HEK293 (cell line): ENCODE measurements around the gene VSIG10L.
A peak's percentile ranks its signal among the peaks of the same experiment; 100 is the strongest.

ENCODE experiments used
- ATF2 ChIP-seq: fragments of 450-650 bp; formaldehyde crosslinking; IDR thresholded peaks from 2 replicates; pipeline ENCODE4 v1.5.1; 2016; ENCODE audit warnings: missing biosample characterization, missing genetic modification characterization, low read depth
- CTCF ChIP-seq: fragments of 450-650 bp; formaldehyde crosslinking; IDR thresholded peaks from 2 replicates; pipeline ENCODE4 v1.5.1; 2016; ENCODE audit warnings: missing biosample characterization, missing genetic modification characterization
- KLF8 ChIP-seq: fragments of 450-650 bp; formaldehyde crosslinking; IDR thresholded peaks from 2 replicates; pipeline ENCODE4 v1.5.1; 2016; ENCODE audit warnings: missing biosample characterization, missing genetic modification characterization
- TRIM28 ChIP-seq: IDR thresholded peaks from 2 replicates; pipeline ENCODE4 v1.6.1; 2011; ENCODE audit warnings: low read length, control low read depth, borderline replicate concordance
- WT1 ChIP-seq: fragments of 450-650 bp; formaldehyde crosslinking; IDR thresholded peaks from 2 replicates; pipeline ENCODE4 v1.5.1; 2016; ENCODE audit warnings: missing biosample characterization, missing genetic modification characterization
- ZBTB6 ChIP-seq: fragments of 450-650 bp; formaldehyde crosslinking; IDR thresholded peaks from 2 replicates; pipeline ENCODE4 v1.5.1; 2017; ENCODE audit warnings: missing biosample characterization, missing genetic modification characterization
- ZNF211 ChIP-seq: fragments of 450-650 bp; formaldehyde crosslinking; IDR thresholded peaks from 2 replicates; pipeline ENCODE4 v1.5.1; 2016; ENCODE audit warnings: low read depth, missing biosample characterization, missing genetic modification characterization
- ZNF221 ChIP-seq: fragments of 450-650 bp; formaldehyde crosslinking; IDR thresholded peaks from 2 replicates; pipeline ENCODE4 v1.5.1; 2017; ENCODE audit warnings: missing biosample characterization, missing genetic modification characterization, borderline replicate concordance
- ZNF24 ChIP-seq: fragments of 450-650 bp; formaldehyde crosslinking; IDR thresholded peaks from 2 replicates; pipeline ENCODE4 v1.5.1; 2016; ENCODE audit warnings: missing biosample characterization, missing genetic modification characterization
- ZNF248 ChIP-seq: fragments of 450-650 bp; formaldehyde crosslinking; IDR thresholded peaks from 2 replicates; pipeline ENCODE4 v1.5.1; 2017; ENCODE audit warnings: missing biosample characterization, missing genetic modification characterization
- ZNF280D ChIP-seq: fragments of 450-650 bp; formaldehyde crosslinking; IDR thresholded peaks from 2 replicates; pipeline ENCODE4 v1.5.1; 2016; ENCODE audit warnings: missing biosample characterization, missing genetic modification characterization
- ZNF354C ChIP-seq: fragments of 450-650 bp; formaldehyde crosslinking; IDR thresholded peaks from 2 replicates; pipeline ENCODE4 v1.5.1; 2016; ENCODE audit warnings: missing biosample characterization, missing genetic modification characterization, low read depth, borderline replicate concordance
- ZNF362 ChIP-seq: fragments of 450-650 bp; formaldehyde crosslinking; IDR thresholded peaks from 2 replicates; pipeline ENCODE4 v1.5.1; 2016; ENCODE audit warnings: missing biosample characterization, missing genetic modification characterization
- ZNF792 ChIP-seq: fragments of 450-650 bp; formaldehyde crosslinking; IDR thresholded peaks from 2 replicates; pipeline ENCODE4 v1.5.1; 2016; ENCODE audit warnings: missing biosample characterization, missing genetic modification characterization

GRCh38 chr19:51338563-51339312 lies 3.2 kb downstream of the VSIG10L start:
- no peak for TF ChIP-seq ZBTB6 (tag by site-specific recombination)
- TF ChIP-seq CTCF (tag by site-specific recombination) = peak; percentile 84
- TF ChIP-seq ZNF792 (tag by site-specific recombination) = no peak
- no peak for TF ChIP-seq ZNF354C (tag by site-specific recombination)
- 0 out of 2 replicates have a peak, but pooled peaks have one; percentile 38 for TF ChIP-seq ZNF362 (tag by site-specific recombination)
- TF ChIP-seq KLF8 (tag by site-specific recombination) = no peak; the same call in 1 of the 2 replicates
- TF ChIP-seq ZNF248 (tag by site-specific recombination) = no peak
- TF ChIP-seq ZNF221 = no peak
- no peak for TF ChIP-seq ZNF24 (tag by site-specific recombination)
- TF ChIP-seq TRIM28 = no peak
- no peak for TF ChIP-seq ATF2
- TF ChIP-seq ZNF280D (tag by site-specific recombination) = no peak
- no peak for TF ChIP-seq ZNF211 (tag by site-specific recombination)
- TF ChIP-seq WT1 (tag by site-specific recombination) = no peak
